WERI-Rb-1 (cell line): ENCODE measurements around the gene UGDH.

Experiments used
- DNase-seq: peaks from one replicate; pipeline ENCODE4 v3.0.0-alpha.2; 2020
- H3K27ac ChIP-seq: fragments of 250-450 bp; sonication (Bioruptor Pico); 2 replicates; pipeline ENCODE4 v1.5.1; 2020; ENCODE audit warnings: mild to moderate bottlenecking, moderate library complexity
- H3K27me3 ChIP-seq: fragments of 250-450 bp; sonication (Bioruptor Pico); 2 replicates; pipeline ENCODE4 v1.5.1; 2021; ENCODE audit warnings: mild to moderate bottlenecking, low read depth, moderate library complexity; ENCODE audit not compliant: insufficient read depth, severe bottlenecking
- H3K36me3 ChIP-seq: fragments of 250-450 bp; sonication (Bioruptor Pico); 2 replicates; pipeline ENCODE4 v1.5.1; 2020; ENCODE audit warnings: mild to moderate bottlenecking, moderate library complexity
- H3K4me3 ChIP-seq: 2 replicates; pipeline ENCODE4 v1.5.1; 2011; ENCODE audit warnings: low read depth, mild to moderate bottlenecking, control low read depth, low read length
- H3K9me3 ChIP-seq: fragments of 250-450 bp; sonication (Bioruptor Pico); 2 replicates; pipeline ENCODE4 v1.5.1; 2021; ENCODE audit warnings: mild to moderate bottlenecking, moderate library complexity; ENCODE audit not compliant: severe bottlenecking
- CTCF ChIP-seq: IDR thresholded peaks from 2 replicates; pipeline ENCODE4 v1.5.1; 2011; ENCODE audit warnings: low read depth, mild to moderate bottlenecking, control low read depth, inconsistent platforms, low read length

The UGDH gene

GRCh38 chr4:39480902-39481695 is 46.1 kb downstream of the UGDH start:
- H3K9me3 ChIP-seq: no peaks in the 10 kb centered on the region
- no peak overlapping the region for H3K4me3 ChIP-seq
- no peak for DNase-seq
- H3K36me3 ChIP-seq: peaks cover 4% of the 10 kb centered on the region
- H3K27ac ChIP-seq: no peak overlapping the region
- no peaks in the 10 kb centered on the region for H3K27me3 ChIP-seq
- no peak for TF ChIP-seq CTCF

GRCh38 chr4:39480251-39480650 is 47.0 kb downstream of the UGDH start:
- Histone ChIP-seq H3K27ac (no peak overlapping the region), H3K36me3 (peaks cover 4% of the 10 kb centered on the region), H3K9me3 (no peaks in the 10 kb centered on the region), H3K27me3 (no peaks in the 10 kb centered on the region), H3K4me3 (no peak overlapping the region)
- no peak for DNase-seq
- TF ChIP-seq CTCF: no peak

- no peak for TF ChIP-seq CTCF
- Histone ChIP-seq H3K27me3 (no peaks in the 10 kb centered on the region), H3K27ac (no peak overlapping the region), H3K36me3 (peaks cover 18% of the 10 kb centered on the region), H3K4me3 (no peak overlapping the region), H3K9me3 (no peaks in the 10 kb centered on the region)
- DNase-seq: no peak
Measured at GRCh38 chr4:39476187-39476895, 50.9 kb downstream of the UGDH start.

- H3K27ac ChIP-seq: no peak overlapping the region
- DNase-seq: no peak
- TF ChIP-seq CTCF: no peak
- no peaks in the 10 kb centered on the region for H3K9me3 ChIP-seq
- no peaks in the 10 kb centered on the region for H3K27me3 ChIP-seq
- H3K36me3 ChIP-seq: peaks cover 15% of the 10 kb centered on the region
- H3K4me3 ChIP-seq: no peak overlapping the region
Measured at GRCh38 chr4:39472396-39472795, 54.8 kb downstream of the UGDH start.

GRCh38 chr4:39470402-39470801 is 56.8 kb downstream of the UGDH start:
- no peaks in the 10 kb centered on the region for H3K27me3 ChIP-seq
- no peak overlapping the region for H3K4me3 ChIP-seq
- H3K27ac ChIP-seq: no peak overlapping the region
- H3K36me3 ChIP-seq: peaks cover 18% of the 10 kb centered on the region
- TF ChIP-seq CTCF: no peak
- DNase-seq: no peak
- H3K9me3 ChIP-seq: no peaks in the 10 kb centered on the region
